ENCODE results near the gene ATL2.
"Not testable (repeated sequence)": the region's sequence is repeated elsewhere in the genome, so short reads cannot be mapped to it uniquely, and the experiment has no call there.

ATL2 gene

DNA sequence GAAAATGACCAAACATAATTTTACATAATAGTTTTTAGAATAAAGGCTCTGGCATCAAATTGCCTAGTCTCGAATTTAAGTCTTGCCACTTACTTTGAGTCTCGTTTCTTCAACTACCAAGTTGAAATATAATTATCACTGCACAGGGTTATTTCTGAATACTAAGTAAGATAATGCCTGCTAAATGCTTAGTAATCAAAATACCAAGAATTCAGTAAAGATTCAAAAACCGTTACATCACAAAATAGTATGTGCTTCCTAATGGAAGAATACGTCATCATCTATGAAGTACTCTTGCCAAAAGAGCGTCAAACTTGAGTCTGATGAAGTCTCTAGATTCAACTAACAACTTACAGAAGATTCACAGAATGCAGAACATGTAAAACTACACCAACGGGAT is 40.5 kb downstream of the ATL2 start:
- DNase-seq (ENCODE audit: low read depth in 1 of 2, low spot score in 1 of 2): no peak

DNA sequence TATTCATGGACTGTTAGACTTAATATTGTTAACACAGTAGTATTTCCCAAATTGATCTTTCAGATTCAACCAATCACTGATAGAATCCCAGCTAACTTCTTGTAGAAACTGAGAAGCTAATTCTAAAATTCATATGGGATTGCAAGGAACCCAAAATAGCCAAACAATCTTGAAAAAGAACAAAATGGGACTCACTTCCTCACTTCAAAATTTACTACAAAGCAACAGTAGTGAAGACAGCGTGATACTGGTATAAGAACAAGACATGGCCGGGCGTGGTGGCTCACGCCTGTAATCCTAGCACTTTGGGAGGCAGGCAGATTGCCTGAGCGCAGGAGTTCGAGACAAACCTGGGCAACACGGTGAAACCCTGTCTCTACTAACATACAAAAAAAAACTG is 46.3 kb downstream of the ATL2 start:
- no peak for DNase-seq (ENCODE audit: low read depth in 1 of 2, low spot score in 1 of 2)

DNA sequence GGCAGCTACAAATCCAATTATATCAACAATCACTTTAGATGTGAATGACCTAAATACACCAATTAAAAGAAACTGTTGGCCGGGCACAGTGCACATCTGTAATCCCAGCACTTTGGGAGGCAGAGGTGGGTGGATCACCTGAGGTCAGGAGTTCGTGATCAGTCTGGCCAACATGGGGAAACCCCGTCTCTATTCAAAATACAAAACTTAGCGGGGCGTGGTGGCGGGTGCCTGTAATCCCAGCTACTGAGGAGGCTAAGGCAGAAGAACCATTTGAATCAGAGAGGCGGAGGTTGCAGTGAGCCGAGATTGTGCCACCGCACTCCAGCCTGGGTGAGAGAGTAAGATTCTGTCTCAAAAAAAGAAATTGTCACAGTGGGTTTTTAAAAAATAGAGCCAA is 49.5 kb downstream of the ATL2 start:
- no peak for DNase-seq (ENCODE audit: low read depth in 1 of 2, low spot score in 1 of 2)

DNA sequence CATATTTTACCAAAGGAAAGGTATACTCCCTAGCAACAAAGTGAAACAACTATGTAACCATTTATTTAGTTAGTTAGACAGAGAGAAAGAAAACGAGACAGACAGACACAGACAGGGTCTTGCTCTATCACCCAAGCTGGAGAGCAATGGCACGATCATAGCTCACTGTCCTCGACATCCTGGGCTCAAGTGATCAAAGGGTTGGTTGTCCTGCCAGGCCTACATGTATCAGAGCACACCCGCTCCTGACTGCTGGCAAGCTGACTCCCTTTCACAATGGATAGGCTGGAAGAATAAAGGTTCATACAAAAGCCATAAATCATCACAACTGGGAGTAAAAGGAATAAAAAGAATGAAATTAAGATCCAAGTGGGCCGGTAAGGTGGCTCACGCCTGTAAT is 53.5 kb downstream of the ATL2 start:
- no peak for DNase-seq (ENCODE audit: low read depth in 1 of 2, low spot score in 1 of 2)

DNA sequence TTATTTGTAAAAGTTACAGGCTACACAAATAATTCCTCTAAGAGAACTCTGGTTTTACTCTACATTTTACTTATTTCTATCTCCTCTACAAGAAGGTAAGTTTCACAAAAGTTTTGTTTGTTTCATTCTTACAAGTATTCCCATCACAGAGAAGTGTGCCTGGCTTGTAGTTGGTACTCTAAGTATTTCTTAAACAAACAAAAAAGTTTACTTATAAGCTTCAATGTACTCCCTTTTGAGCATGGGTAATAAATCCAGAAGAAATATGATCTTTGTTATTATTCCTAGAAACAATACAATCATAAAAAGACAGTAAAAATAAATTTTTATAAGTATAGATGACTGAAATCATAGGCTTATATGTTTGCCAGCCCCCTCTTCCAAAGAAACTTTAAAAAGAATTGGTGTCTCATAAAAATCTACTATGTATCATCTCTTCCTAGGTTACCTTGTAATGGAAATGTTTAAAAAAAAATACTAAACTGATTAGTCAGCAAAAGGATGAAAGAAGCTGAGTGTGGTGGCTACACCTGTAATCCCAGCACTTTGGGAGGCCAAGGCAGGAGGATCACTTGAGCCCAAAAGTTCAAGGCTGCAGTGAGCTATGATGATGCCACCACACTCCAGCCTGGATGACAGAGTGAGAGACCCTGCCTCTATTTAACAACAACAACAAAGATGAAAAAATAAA is 54.7 kb downstream of the ATL2 start:
- DNase-seq (ENCODE audit: low read depth in 1 of 2, low spot score in 1 of 2): no peak

DNA sequence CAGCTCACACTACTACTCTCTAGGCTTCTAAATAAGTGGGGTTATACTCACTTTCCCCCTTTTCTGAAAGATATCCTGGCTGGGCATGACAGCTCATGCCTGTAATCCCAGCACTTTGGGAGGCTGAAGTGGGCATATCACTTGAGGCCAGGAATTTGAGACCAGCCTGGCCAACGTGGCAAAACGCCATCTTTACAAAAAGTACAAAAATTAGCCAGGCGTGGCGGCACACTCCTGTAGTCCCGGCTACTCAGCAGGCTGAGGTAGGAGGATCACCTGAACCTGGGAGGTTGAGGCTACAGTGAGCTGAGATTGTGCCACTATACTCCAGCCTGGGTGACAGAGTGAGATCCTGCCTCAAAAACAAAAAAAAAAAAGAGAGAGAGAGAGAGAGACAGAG is 57.8 kb downstream of the ATL2 start:
- not testable (repeated sequence) for DNase-seq (ENCODE audit: low read depth in 1 of 2, low spot score in 1 of 2)

DNA sequence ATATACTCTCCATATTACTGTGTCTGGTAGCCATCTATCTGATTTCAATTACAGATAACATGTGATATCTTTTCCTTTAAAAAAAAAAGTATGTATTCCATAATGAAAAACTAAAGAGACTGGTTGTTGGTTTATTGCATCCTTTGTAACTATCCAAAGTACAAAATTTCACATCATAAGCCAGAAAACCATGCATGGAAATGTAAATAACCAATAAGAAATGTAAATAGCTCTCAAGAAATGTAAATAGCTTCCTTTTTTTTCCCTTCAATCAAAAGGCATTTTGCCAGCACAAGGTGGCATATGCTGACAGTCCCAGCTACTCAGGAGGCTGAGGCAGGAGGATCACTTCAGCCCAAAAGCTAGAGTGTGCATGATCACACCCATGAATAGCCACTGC is 59.3 kb downstream of the ATL2 start:
- DNase-seq (ENCODE audit: low read depth in 1 of 2, low spot score in 1 of 2): no peak

DNA sequence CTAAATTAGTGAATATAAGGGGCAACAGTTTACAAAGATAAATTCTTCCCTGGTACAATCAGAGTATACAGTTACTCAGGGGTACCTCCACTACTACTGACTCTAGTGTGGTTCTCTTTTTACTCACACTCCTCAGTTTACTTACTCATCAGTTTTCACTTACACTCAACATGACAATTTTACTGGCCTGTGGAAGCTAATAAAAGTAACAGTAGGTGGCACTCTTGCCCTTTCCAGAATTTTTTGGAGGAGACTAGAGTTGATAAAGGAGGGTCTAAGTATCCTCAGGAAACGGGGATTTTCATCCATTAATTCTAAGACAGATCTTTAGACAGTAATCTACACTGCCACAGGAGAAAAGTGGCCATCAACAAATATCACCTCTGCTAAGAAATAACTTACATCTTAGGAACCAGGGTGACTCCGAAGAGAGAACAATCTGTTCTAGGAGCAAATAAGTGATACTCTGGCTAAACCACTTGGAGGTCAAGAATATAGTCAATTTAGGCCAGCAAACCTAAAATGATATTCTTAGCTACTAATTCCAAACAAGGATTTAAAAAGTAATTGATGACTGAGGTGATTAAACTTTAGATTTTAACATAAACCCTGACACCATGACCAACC is 61.3 kb downstream of the ATL2 start:
- DNase-seq (ENCODE audit: low read depth in 1 of 2, low spot score in 1 of 2): peak in 1 of 2 donors; percentile 18

DNA sequence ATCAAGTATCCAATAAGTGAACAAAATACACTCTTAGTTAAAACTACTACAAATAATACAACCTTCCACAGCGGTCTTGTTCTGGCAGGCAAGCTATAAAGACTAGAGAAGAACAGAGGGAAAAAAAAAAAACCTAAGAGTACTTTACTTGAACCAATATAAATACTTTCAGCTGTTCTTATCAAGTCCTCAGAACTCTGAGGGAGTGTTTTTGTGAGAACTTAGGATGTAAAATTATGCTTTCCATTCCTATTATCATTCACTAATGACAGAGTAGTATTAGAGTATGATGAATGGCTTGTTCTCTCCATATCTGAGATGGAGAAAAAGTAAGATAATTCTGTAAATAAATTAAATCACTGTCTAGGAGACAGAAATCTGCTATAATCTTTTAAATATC is 68.3 kb downstream of the ATL2 start:
- DNase-seq (ENCODE audit: low read depth in 1 of 2, low spot score in 1 of 2): no peak

DNA sequence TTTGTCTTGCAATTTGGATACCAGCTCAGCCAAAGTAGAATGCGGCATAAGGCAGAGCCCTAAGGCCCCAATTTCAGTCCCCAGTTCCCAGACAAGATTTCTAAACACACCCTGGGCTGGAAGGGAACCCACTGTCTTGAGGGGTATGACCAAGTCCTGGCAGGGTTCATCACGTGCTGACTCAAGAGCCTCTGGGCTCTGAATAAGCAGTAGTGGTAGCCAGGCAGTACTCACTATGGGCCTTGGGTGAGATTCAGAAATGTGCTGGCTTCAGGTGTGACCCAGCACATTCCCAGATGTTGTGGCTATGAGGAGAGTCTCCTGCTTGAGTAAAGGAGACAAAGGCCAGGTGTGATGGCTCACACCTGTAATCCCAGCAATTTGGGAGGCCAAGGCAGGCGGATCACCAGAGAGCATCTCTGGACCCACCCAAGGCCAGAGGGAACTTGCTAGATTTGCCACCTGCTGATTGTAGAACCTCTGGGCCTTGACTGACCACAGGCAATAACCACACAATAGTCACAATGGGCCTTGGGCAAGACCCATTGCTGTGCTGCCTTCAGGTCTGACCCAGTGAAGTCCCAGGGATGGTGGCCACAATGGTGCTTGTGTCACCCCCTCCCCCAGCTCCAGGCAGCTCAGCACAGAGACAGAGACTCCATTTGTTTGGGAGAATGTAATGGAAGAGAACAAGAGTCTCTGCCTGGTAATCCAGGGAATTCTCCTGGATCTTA is 74.9 kb downstream of the ATL2 start:
- no peak for DNase-seq (ENCODE audit: low read depth in 1 of 2, low spot score in 1 of 2)

DNA sequence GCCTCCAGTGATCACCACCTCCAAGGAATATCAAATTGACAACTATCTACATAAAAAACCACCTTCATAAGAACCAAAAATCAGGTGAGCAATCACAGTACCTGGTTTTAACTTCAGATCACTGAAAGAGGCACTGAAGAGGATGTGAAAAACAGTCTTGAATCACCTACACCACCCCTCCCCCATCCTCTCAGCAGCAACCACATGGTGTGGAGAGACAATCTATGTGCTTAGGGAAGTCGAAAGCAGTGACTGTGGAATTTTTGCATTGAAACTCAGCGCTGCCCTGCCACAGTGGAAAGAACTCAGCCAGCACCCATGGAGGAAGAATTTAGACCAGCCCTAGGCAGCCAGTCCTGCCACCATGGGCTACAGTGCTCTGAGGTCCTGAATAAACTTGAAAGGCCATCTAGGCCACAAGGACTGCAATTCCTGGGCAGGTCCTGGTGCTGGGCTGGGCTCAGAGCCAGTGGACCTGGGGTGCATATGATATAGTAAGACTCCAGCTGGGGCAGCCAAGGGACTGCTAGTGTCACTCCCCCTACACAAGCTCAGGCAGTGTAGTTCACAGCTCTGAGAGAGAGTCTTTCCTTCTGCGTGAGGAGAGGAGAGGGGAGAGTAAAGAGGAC is 75.6 kb downstream of the ATL2 start:
- peak in 1 of 2 donors; percentile 12 for DNase-seq (ENCODE audit: low read depth in 1 of 2, low spot score in 1 of 2)

DNA sequence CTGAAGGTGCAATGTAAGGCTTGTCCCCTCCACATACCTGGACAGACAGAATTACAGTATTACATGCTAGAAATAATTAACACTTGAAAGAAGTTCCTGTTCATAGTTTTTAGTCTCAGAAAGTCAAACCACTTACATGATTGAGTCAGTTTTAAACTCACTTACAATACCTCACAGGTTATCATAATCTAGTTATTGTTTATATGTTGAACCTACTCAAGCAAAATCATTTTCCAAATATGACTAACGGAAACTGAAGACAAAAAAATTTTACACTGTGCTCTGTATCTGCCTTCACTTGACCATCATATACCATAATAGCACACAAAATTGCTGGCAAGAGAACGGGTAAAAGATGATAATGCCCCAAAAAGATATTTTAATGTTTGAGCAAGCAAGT is 78.5 kb downstream of the ATL2 start:
- no peak for DNase-seq (ENCODE audit: low read depth in 1 of 2, low spot score in 1 of 2)

DNA sequence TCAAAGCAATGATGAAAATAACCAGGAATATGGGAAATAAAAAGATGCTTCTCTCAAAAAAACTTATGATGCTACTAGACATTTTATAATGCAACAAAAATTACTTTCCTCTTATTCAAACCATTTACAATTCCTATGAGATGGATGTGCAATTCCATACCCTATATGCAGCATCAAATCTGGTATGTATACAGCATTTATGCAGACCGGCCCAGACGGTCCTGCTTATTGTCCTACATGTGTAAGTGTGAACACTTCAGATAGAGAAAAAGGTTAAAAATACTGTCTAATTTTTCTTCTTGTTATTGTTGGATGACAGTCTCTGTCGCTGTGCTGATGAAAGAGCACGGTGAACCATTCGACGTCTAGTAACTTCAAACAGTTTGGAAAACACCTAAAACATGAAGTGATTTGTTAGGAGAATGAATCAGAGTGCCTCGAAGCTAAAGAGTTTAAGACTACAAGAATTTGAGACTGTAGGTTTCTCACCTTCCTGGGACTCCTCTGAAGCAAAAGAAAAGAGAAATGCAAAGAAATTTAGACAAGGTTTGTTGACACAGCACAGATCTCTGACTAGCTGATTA is 80.8 kb downstream of the ATL2 start:
- no peak for DNase-seq (ENCODE audit: low read depth in 1 of 2, low spot score in 1 of 2)

DNA sequence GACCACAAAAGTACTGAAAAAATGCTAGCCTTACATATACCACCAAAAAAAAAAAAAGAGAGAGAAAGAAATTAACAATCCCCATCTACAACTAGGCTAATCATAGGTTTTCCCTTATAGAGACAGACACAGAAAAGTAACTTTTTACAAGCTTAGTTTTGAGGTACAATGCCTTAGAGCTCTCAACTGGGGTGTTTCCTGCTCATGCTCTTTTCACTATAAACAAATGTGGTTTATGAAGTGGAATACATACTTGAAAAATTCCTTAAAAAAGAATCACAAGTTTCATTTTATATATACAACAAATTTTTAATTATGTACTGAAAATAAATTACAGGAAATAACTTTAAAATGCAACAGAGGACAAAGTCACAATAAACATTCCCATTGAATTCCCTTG is 82.5 kb downstream of the ATL2 start:
- DNase-seq (ENCODE audit: low read depth in 1 of 2, low spot score in 1 of 2): no peak

DNA sequence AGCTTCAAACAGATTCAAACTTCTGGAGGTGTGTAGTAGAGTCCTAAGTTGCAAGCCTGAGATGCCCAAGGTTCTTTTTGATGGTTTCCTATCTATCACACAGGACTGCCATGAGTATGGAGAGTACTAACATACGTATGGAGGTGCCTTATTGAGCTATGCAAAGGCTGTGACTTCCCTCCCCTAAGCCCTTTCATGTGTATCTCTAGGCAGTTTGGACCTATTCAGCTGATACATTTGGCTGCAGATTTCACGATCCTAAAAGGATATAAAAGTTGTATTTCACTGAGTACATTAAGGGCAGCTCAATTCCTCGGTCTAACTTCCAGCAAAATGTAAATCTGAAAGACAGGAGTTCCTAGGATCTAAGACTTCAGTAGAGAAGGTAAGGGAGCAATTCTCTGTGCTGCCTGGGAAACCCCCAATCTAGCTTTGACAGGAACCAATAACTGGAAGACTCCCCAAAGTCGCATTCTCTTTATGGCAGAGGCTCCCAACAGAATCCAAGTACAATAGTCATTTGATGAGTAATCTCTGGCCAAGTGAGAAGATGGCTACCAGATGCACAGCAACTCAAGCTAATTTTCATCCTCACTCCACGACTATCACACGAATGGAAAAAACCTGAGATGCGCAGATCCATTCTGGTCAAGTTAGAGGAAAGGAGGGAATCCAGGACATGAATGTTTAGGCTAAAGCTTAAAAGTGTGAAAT is 83.8 kb downstream of the ATL2 start:
- DNase-seq (ENCODE audit: low read depth in 1 of 2, low spot score in 1 of 2): no peak

DNA sequence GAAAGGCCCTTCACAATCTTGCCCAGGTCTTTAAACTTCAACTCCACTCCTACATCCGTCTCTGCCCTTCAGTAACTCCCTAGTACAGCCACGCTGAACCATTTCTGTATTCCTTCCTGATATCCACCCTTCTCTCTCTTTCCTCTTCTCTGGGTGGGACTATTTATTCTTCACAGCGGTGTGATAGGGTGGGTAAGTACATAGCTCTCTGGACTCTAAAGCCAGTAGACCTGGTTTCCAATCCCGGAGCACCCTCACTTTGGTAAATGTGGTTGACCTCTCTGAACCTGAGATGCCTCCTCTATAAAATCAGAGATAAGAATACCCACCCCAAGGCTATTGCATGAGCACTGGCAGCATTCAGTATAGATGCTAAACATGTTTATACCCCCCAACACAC is 86.7 kb downstream of the ATL2 start:
- no peak for DNase-seq (ENCODE audit: low read depth in 1 of 2, low spot score in 1 of 2)

DNA sequence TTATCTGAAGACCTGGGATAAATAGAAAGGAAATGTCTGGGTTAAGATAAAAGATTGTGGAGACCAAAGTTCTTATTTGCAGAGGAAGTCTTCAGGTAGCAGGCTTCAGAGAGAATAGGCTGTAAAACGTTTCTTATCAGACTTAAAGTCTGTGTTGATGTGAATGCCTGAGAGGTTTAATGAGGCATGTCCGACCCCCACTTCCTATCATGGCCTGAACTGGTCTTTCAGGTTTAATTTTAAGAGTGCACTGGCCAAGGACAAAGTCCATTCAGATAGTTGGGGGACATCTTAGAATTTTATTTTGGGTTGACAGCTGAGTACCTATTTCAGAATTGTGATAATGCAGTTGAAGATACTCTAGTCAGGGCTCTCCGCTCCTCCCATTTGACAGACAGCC is 92.1 kb downstream of the ATL2 start:
- DNase-seq (ENCODE audit: low read depth in 1 of 2, low spot score in 1 of 2): no peak

DNA sequence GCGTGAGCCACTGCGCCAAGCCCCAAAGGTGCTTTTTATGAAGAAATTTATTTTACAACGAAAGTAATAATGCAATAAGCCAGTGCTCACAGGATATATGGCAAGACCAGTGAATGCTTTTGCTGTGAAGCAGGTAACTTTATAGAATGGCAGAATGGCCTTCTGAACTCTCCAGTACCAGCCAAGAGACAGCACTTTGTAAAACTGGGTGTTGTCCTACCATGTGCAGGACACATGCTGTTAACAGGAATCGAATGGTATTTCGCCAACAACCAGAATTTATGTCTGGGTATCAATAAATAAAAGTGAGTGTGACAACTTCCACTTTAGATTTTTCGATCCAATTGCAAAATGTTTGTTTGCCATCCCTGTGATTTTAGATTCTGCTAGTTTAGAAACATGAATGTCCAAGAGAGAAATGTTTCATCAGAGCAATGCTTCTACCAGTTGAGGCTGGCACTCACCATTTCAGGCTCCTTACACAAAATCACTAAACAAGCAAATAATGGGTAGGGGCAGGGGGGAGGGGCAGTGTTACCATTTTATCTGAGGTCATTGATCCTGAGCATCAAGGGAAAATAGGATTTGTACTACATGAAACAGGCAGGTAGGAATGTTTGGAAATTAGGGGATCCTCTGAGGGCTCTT is 95.9 kb downstream of the ATL2 start:
- no peak for DNase-seq (ENCODE audit: low read depth in 1 of 2, low spot score in 1 of 2)

DNA sequence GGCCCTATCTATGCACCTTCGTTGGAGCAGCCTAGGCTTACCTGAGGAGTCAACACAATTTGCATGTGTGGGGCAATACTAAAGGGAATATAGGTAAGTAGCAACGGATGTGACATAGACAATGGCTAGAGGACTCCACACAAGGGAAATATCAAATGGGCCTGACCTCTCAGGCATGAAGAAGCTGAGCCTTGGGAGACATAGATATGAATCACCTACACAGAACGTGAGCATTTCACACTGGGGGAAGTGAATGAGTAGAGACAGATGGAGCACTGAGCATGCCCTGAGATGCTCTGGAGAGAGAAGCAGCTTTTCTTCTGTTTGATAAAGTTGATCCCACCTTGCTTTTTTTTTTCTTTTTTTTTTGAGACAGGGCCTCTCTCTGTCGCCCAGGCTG is 97.9 kb downstream of the ATL2 start:
- no peak for DNase-seq (ENCODE audit: low read depth in 1 of 2, low spot score in 1 of 2)

DNA sequence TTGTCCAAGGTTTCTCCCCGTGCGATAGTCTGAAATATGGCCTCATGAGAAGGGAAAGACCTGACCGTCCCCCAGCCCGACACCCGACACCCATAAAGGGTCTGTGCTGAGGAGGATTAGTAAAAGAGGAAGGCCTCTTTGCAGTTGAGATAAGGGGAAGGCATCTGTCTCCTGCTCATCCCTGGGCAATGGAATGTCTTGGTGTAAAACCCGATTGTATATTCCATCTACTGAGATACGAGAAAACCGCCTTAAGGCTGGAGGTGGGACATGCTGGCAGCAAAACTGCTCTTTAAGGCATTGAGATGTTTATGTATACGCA is 99.0 kb downstream of the ATL2 start:
- not testable (repeated sequence) for DNase-seq (ENCODE audit: low read depth in 1 of 2, low spot score in 1 of 2)
